Endodermal cell (in vitro differentiated cells): ENCODE data around the gene DIRAS3. TPM values are rescaled to one million over a fixed set of nuclear protein-coding genes. Genes with fewer than 3 reads are reported as not detected.
"Not testable (repeated sequence)": the region's sequence is repeated elsewhere in the genome, so short reads cannot be mapped to it uniquely, and the experiment has no call there.

Source experiments
- DNase-seq: peaks from one replicate; pipeline ENCODE4 v3.0.0-alpha.2; 2017
- H3K27ac ChIP-seq: 2 replicates; pipeline ENCODE4 v1.5.1; 2013; ENCODE audit warnings: mild to moderate bottlenecking, low read depth, low read length, moderate library complexity
- H3K27me3 ChIP-seq: 2 replicates; pipeline ENCODE4 v1.6.1; 2013; ENCODE audit warnings: mild to moderate bottlenecking, low read length, moderate library complexity; ENCODE audit not compliant: insufficient read depth, control insufficient read depth, poor library complexity, severe bottlenecking
- H3K36me3 ChIP-seq: 2 replicates; pipeline ENCODE4 v1.7.0; 2013; ENCODE audit warnings: mild to moderate bottlenecking, low read length, moderate library complexity; ENCODE audit not compliant: control insufficient read depth, insufficient read depth
- H3K4me1 ChIP-seq: one replicate; pipeline ENCODE4 v1.7.0; 2013; ENCODE audit warnings: low read length; ENCODE audit not compliant: control insufficient read depth, insufficient read depth
- H3K4me3 ChIP-seq: 2 replicates; pipeline ENCODE4 v1.5.1; 2013; ENCODE audit warnings: mild to moderate bottlenecking, low read length, moderate library complexity
- H3K9ac ChIP-seq: 2 replicates; pipeline ENCODE4 v1.6.1; 2013; ENCODE audit warnings: mild to moderate bottlenecking, low read length, moderate library complexity; ENCODE audit not compliant: poor library complexity, severe bottlenecking; ENCODE audit errors: extremely low read depth
- H3K9me3 ChIP-seq: 2 replicates; pipeline ENCODE4 v1.6.1; 2013; ENCODE audit warnings: mild to moderate bottlenecking, low read length, moderate library complexity; ENCODE audit not compliant: control insufficient read depth
- H3K27ac Mint-ChIP-seq: 2 replicates; pipeline ENCODE4 v1.8.0; 2020; ENCODE audit warnings: mixed read lengths
- H3K27me3 Mint-ChIP-seq: 2 replicates; pipeline ENCODE4 v1.8.0; 2021; ENCODE audit warnings: mild to moderate bottlenecking, mixed read lengths; ENCODE audit not compliant: insufficient read depth
- H3K36me3 Mint-ChIP-seq: 2 replicates; pipeline ENCODE4 v1.8.0; 2020; ENCODE audit warnings: low read depth, mixed read lengths
- H3K4me1 Mint-ChIP-seq: 2 replicates; pipeline ENCODE4 v1.8.0; 2020; ENCODE audit warnings: mixed read lengths
- H3K4me3 Mint-ChIP-seq: 2 replicates; pipeline ENCODE4 v1.8.0; 2020; ENCODE audit warnings: mild to moderate bottlenecking, moderate library complexity, mixed read lengths
- H3K9me3 Mint-ChIP-seq: 2 replicates; pipeline ENCODE4 v1.8.0; 2020; ENCODE audit warnings: mild to moderate bottlenecking, mixed read lengths
- CTCF ChIP-seq: fragments of 200-600 bp; sonication (generic); conservative IDR thresholded peaks from 2 replicates; pipeline ENCODE4 v1.5.0; 2021; ENCODE audit warnings: antibody characterized with exemption, mild to moderate bottlenecking
- WGBS, 2 experiments: methylation state at CpG; one replicate each; pipeline versions ENCODE4 v1.1.5 to v1.1.7; 2013; ENCODE audit warnings: missing lambda C conversion rate in 2 of 2, mixed read lengths in 1 of 2; ENCODE audit not compliant: insufficient coverage in 1 of 2, insufficient read length in 1 of 2; 5-methylcytosine and 5-hydroxymethylcytosine counted together
- total RNA-seq, 2 donors: library from RNA; stranded (reverse); fragmentation: NEBNext Ultra II Directional in 1 of 2; extraction: Animal tissue kit (Norgen Biotek cat#: 25700) in 1 of 2; gene quantifications; 2 replicates in 1 of 2; 3 replicates in 1 of 2; pipeline ENCODE4 v1.2.1, GENCODE V29; 2021

DIRAS3 gene
- total RNA-seq, 2 donors from 2014 or later, result 0.35 to 0.84 TPM

DNA sequence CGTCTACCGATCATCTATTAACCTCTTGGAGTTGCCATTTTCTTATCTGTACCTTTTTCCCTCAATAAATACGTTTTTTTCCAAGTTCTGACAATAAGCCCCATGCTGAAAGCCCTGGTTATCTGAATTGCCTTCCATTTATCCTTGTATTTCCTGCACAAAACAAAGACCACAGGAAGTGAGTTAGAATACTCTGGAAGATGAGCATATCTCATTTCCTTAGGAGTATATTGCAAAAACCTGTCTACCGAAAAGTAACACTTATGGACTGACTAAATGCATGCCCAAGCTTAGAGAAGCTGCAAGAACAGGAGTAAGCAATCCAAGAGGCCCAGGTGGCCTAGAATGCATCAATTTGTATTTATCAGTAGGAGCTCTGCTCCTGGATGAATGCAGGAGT is 39.9 kb downstream of the DIRAS3 start:
- Mint-ChIP-seq H3K4me3 (no peak overlapping the region), H3K27me3 (peaks cover 3% of the 10 kb centered on the region), H3K27ac (no peak overlapping the region), H3K9me3 (no peaks in the 10 kb centered on the region), H3K36me3 (no peaks in the 10 kb centered on the region), H3K4me1 (no peaks in the 10 kb centered on the region)
- no peaks in the 10 kb centered on the region for H3K9me3 ChIP-seq
- H3K27ac ChIP-seq, result no peak overlapping the region
- H3K27me3 ChIP-seq, result no peaks in the 10 kb centered on the region
- no peaks in the 10 kb centered on the region for H3K4me1 ChIP-seq
- no peak for DNase-seq
- no peaks in the 10 kb centered on the region for H3K36me3 ChIP-seq
- no peak for TF ChIP-seq CTCF
- no peak overlapping the region for H3K9ac ChIP-seq
- no peak overlapping the region for H3K4me3 ChIP-seq
- WGBS, 2 experiments, result 56 to 63% methylated on average over 2 to 4 of the region's 4 CpGs

DNA sequence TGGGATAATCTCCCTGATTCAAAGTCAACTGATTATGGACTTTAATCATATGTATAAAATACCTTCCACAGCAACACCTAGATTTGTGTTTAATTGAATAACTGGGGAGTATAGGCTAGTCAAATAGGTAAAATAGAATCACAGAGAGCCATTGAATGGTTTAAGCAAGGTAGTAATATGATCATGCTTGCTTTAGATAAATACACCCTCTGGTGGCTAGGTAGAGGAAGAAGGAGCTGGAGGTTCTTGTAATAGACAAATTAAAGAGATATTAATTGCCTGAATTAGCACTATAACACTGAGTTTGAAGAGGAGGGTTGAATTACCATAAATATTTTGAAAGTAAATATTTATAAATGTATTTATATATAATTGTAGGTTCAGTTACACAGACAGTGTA is 40.3 kb downstream of the DIRAS3 start:
- no peaks in the 10 kb centered on the region for H3K36me3 ChIP-seq
- no peak overlapping the region for H3K4me3 ChIP-seq
- H3K27me3 ChIP-seq, result no peaks in the 10 kb centered on the region
- no peak for DNase-seq
- Mint-ChIP-seq H3K4me1 (no peaks in the 10 kb centered on the region), H3K27ac (no peak overlapping the region), H3K4me3 (no peak overlapping the region), H3K9me3 (no peaks in the 10 kb centered on the region), H3K36me3 (no peaks in the 10 kb centered on the region), H3K27me3 (peaks cover 3% of the 10 kb centered on the region)
- no peaks in the 10 kb centered on the region for H3K4me1 ChIP-seq
- no peaks in the 10 kb centered on the region for H3K9me3 ChIP-seq
- no peak overlapping the region for H3K27ac ChIP-seq
- peak; percentile 76 for TF ChIP-seq CTCF
- H3K9ac ChIP-seq, result no peak overlapping the region

GRCh38 chr1:68003626-68004025 is 46.8 kb downstream of the DIRAS3 start:
- not testable (repeated sequence) for H3K27ac Mint-ChIP-seq

DNA sequence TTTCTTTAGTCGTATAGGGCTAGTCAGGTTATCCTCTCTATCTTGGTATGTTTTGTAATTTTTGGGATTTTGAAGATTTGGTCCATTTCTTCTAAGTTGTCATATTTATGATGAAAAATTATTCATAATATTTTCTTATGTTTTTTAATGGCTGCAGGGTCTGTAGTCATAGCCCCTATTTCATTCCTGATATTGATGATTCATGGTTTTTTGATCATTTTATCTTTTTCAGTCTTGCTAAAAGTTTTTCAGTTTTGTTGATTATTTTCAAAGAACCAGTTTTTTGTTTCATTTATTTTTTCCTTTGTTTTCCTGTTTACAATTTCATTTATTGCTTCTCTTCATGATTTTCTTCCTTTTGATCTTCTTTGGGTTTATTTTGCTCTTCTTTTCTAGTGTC is 50.2 kb downstream of the DIRAS3 start:
- Mint-ChIP-seq H3K4me3 (no peak overlapping the region), H3K4me1 (no peaks in the 10 kb centered on the region), H3K27me3 (no peaks in the 10 kb centered on the region), H3K9me3 (peaks cover 22% of the 10 kb centered on the region), H3K36me3 (no peaks in the 10 kb centered on the region), H3K27ac (no peak overlapping the region)
- no peak for TF ChIP-seq CTCF
- no peak for DNase-seq
- Histone ChIP-seq H3K27ac (no peak overlapping the region), H3K4me1 (no peaks in the 10 kb centered on the region), H3K36me3 (no peaks in the 10 kb centered on the region), H3K4me3 (no peak overlapping the region), H3K9ac (no peak overlapping the region), H3K27me3 (no peaks in the 10 kb centered on the region), H3K9me3 (peaks cover 8% of the 10 kb centered on the region)
- WGBS, 2 experiments, result 86% methylated on average over 1 of the region's 1 CpG; no CpG with 5 or more reads in 1 of the 2 experiments

More at GRCh38 chr1:68003626-68004025, 46.8 kb downstream of the DIRAS3 start:
- H3K36me3 Mint-ChIP-seq, H3K27ac ChIP-seq, DNase-seq, H3K4me1 Mint-ChIP-seq, H3K9me3 ChIP-seq, H3K4me3 Mint-ChIP-seq, H3K4me3 ChIP-seq, H3K36me3 ChIP-seq, H3K9ac ChIP-seq, H3K4me1 ChIP-seq, H3K27me3 Mint-ChIP-seq, H3K27me3 ChIP-seq: not testable (repeated sequence)
- H3K9me3 Mint-ChIP-seq, result peaks cover 22% of the 10 kb centered on the region
- WGBS, 2 experiments, result 92 to 95% methylated on average over 2 to 3 of the region's 3 CpGs
